HepG2 (cell line): ENCODE data around the gene APOL5. TPM values are rescaled to one million over a fixed set of nuclear protein-coding genes. Genes with fewer than 3 reads are reported as not detected.

ENCODE experiments used
- ATAC-seq: fragments of 200-7000 bp; cut with Tn5 transposase; 3 replicates; pipeline ENCODE4 v1.9.1; 2020; ENCODE audit warnings: mild to moderate bottlenecking, moderate library complexity
- BruUV-seq: library from RNA; stranded (reverse); fragments of 400-500 nt; replicated peaks from 2 replicates; lab custom pipeline; 2021; lab: Mats Ljungman, UMichigan
- CTCF ChIA-PET: fragments of 300-600 bp; formaldehyde crosslinking; extraction: SDS; loops from one replicate; lab custom pipeline; 2021; ENCODE audit warnings: low total read pairs, inconsistent platforms, low intra/inter-chr PET ratio; lab: Yijun Ruan, JAX
- POLR2A ChIA-PET: fragments of 350-600 bp; sonication (Branson Sonifier 250); formaldehyde crosslinking; loops from one replicate; lab custom pipeline; 2020; ENCODE audit warnings: antibody characterized with exemption, inconsistent platforms; lab: Yijun Ruan, JAX
- DNase-seq: peaks from one replicate; pipeline ENCODE4 v3.0.0-alpha.2; 2015; ENCODE audit warnings: low spot score
- FAIRE-seq: peaks from 3 replicates; lab custom pipeline; 2011; peaks lifted over from hg19 to GRCh38; lab: Jason Lieb, UNC
- H2AFZ ChIP-seq: one replicate; pipeline ENCODE4 v1.6.1; 2011; ENCODE audit warnings: low read length, inconsistent platforms
- H3K27ac ChIP-seq: fragments of 300-600 bp; 3 replicates; pipeline ENCODE4 v1.8.0; 2011; ENCODE audit warnings: mixed run types, mild to moderate bottlenecking, mixed read lengths, low read length, inconsistent platforms; ENCODE audit not compliant: insufficient read depth; ENCODE audit errors: extremely low read length
- H3K27me3 ChIP-seq, 2 experiments: fragments of 200-600 bp in 1 of 2; 2 replicates in 1 of 2; 3 replicates in 1 of 2; pipeline versions ENCODE4 v1.6.0 to v1.8.0; 2011; ENCODE audit warnings: low read length in 2 of 2, mild to moderate bottlenecking in 2 of 2, moderate library complexity in 2 of 2, inconsistent platforms in 1 of 2; ENCODE audit not compliant: insufficient read depth in 2 of 2, control insufficient read depth in 1 of 2
- H3K36me3 ChIP-seq, 2 experiments: fragments of 200-600 bp in 1 of 2; replicated peaks in 1 of 2; 2 replicates in 1 of 2; 3 replicates in 1 of 2; pipeline versions ENCODE4 v1.5.1 to v1.8.0; 2011; ENCODE audit warnings: low read length in 2 of 2, inconsistent platforms in 1 of 2; ENCODE audit not compliant: insufficient read depth in 2 of 2, control insufficient read depth in 1 of 2
- H3K4me1 ChIP-seq: 2 replicates; pipeline ENCODE4 v1.5.1; 2012; ENCODE audit warnings: low read length, inconsistent platforms; ENCODE audit not compliant: insufficient read depth
- H3K4me2 ChIP-seq: 2 replicates; pipeline ENCODE4 v1.6.0; 2011; ENCODE audit warnings: low read depth, low read length, inconsistent platforms
- H3K4me3 ChIP-seq, 3 experiments: fragments of 200-600 bp in 1 of 3; sonication (generic), shearing (Covaris generic) in 1 of 3; replicated peaks in 1 of 3; 2 replicates each; pipeline ENCODE4 v1.5.1; 2011 to 2016; ENCODE audit warnings: low read length in 3 of 3, inconsistent platforms in 2 of 3, low read depth in 2 of 3, mild to moderate bottlenecking in 2 of 3, control low read depth in 1 of 3, mixed read lengths in 1 of 3; ENCODE audit not compliant: insufficient read depth in 1 of 3
- H3K79me2 ChIP-seq: one replicate; pipeline ENCODE4 v1.6.1; 2011; ENCODE audit warnings: low read length, inconsistent platforms; ENCODE audit not compliant: insufficient read depth
- H3K9ac ChIP-seq: 2 replicates; pipeline ENCODE4 v1.6.0; 2011; ENCODE audit warnings: mild to moderate bottlenecking, low read depth, low read length, inconsistent platforms; ENCODE audit not compliant: insufficient read depth
- H3K9me3 ChIP-seq: 2 replicates; pipeline ENCODE4 v1.5.1; 2012; ENCODE audit warnings: mild to moderate bottlenecking, low read length
- H4K20me1 ChIP-seq: 2 replicates; pipeline ENCODE4 v1.6.0; 2011; ENCODE audit warnings: inconsistent platforms, mild to moderate bottlenecking, low read length, moderate library complexity; ENCODE audit not compliant: insufficient read depth
- ATF7 ChIP-seq, 2 experiments: fragments of 450-650 bp in 1 of 2; sonication (generic) in 1 of 2; formaldehyde crosslinking in 1 of 2; IDR thresholded peaks; 2 replicates each; pipeline versions ENCODE4 v1.4.0 to v1.6.1; 2016 to 2020; ENCODE audit warnings: antibody characterized with exemption in 1 of 2, mild to moderate bottlenecking in 1 of 2, missing genetic modification reagents in 1 of 2
- EP300 ChIP-seq, 3 experiments: sonication (generic) in 1 of 3; formaldehyde crosslinking in 1 of 3; IDR thresholded peaks; 2 replicates each; pipeline versions ENCODE4 v1.5.1 to v1.6.1; 2011 to 2020; ENCODE audit warnings: low read depth in 2 of 3, low read length in 2 of 3, borderline replicate concordance in 1 of 3, improper control_type of control experiment in 1 of 3, mild to moderate bottlenecking in 1 of 3, missing genetic modification reagents in 1 of 3, moderate library complexity in 1 of 3
- FOXC1 ChIP-seq: sonication (generic); formaldehyde crosslinking; IDR thresholded peaks from 2 replicates; pipeline ENCODE4 v1.8.0; 2022; ENCODE audit warnings: mild to moderate bottlenecking, missing genetic modification reagents, borderline replicate concordance
- IKZF4 ChIP-seq: sonication (generic); formaldehyde crosslinking; IDR thresholded peaks from 2 replicates; pipeline ENCODE4 v1.5.1; 2020; ENCODE audit warnings: borderline replicate concordance, mild to moderate bottlenecking, low read depth, missing genetic modification reagents; ENCODE audit errors: not compliant biosample characterization
- KDM3A ChIP-seq: IDR thresholded peaks from 2 replicates; pipeline ENCODE4 v1.6.1; 2018; ENCODE audit warnings: low read depth, missing compliant biosample characterization
- NFE2 ChIP-seq: sonication (generic); formaldehyde crosslinking; IDR thresholded peaks from 2 replicates; pipeline ENCODE4 v1.4.0; 2020; ENCODE audit warnings: missing genetic modification reagents
- SAFB2 ChIP-seq: sonication (generic); formaldehyde crosslinking; IDR thresholded peaks from 2 replicates; pipeline ENCODE4 v1.5.1; 2020; ENCODE audit warnings: missing genetic modification reagents, low read depth, mild to moderate bottlenecking, borderline replicate concordance
- SIN3A ChIP-seq: IDR thresholded peaks from 2 replicates; pipeline ENCODE4 v1.6.1; 2011; ENCODE audit warnings: low read depth, mild to moderate bottlenecking, control low read depth, low read length, borderline replicate concordance
- TRIM22 ChIP-seq: fragments of 450-650 bp; IDR thresholded peaks from 2 replicates; pipeline ENCODE4 v1.6.1; 2017
- ZNF549 ChIP-seq: sonication (generic); formaldehyde crosslinking; IDR thresholded peaks from 2 replicates; pipeline ENCODE4 v1.5.0; 2020; ENCODE audit warnings: missing genetic modification reagents
- ZNF605 ChIP-seq: sonication (generic); formaldehyde crosslinking; IDR thresholded peaks from 2 replicates; pipeline ENCODE4 v1.8.0; 2022; ENCODE audit warnings: mild to moderate bottlenecking, missing genetic modification reagents
- ZNF629 ChIP-seq: sonication (generic); formaldehyde crosslinking; conservative IDR thresholded peaks from 2 replicates; pipeline ENCODE4 v1.5.0; 2020; ENCODE audit warnings: missing genetic modification reagents
- ZNF839 ChIP-seq: sonication (generic); formaldehyde crosslinking; IDR thresholded peaks from 2 replicates; pipeline ENCODE4 v1.4.0; 2020; ENCODE audit warnings: missing genetic modification reagents, mild to moderate bottlenecking, borderline replicate concordance
- WGBS: methylation state at CpG from one replicate; pipeline ENCODE4 v1.1.6; 2017; ENCODE audit warnings: low lambda C conversion rate; 5-methylcytosine and 5-hydroxymethylcytosine counted together
- in situ Hi-C: cut with HindIII; loops from 2 replicates; pipeline ENCODE4 v1.10.0; 2017; ENCODE audit warnings: low pct_unique_long_range_greater_than_20kb; ENCODE audit not compliant: extremely low pct_ligation_motif_present
- intact Hi-C: fragments of 100-400 bp; cut with micrococcal nuclease; formaldehyde crosslinking; loops from one replicate; pipeline ENCODE4 v1.10.0; 2022; ENCODE audit not compliant: unreplicated experiment
- polyA plus RNA-seq, 8 experiments: library from polyadenylated mRNA; depleted of rRNA in 3 of 8; stranded (reverse) in 7 of 8; unstranded in 1 of 8; fragments of >200 nt; fragmentation: Illumina TruSeq in 4 of 8; extraction: Trizol in 4 of 8; gene quantifications; 2 replicates each; pipeline versions ENCODE4 v1.2.1 to v1.2.3, GENCODE V29; 2011 to 2016; ENCODE audit warnings: low read depth in 4 of 8, missing spikeins in 1 of 8, mixed read lengths in 1 of 8; ENCODE audit not compliant: insufficient read depth in 1 of 8
- total RNA-seq, 5 experiments: library from RNA; depleted of rRNA; stranded (reverse); fragments of >200 nt; fragmentation: Illumina TruSeq; extraction: Trizol; gene quantifications; 2 replicates each; pipeline ENCODE4 v1.2.3, GENCODE V29; 2016; ENCODE audit warnings: low read depth in 1 of 5

The APOL5 gene
- total and polyA plus RNA-seq, 2 of the 13 experiments (the other 11 are each of a cell fraction or from before 2014, with no cell fraction given): not detected

GRCh38 chr22:35746946-35747703, 29.5 kb downstream of the APOL5 start (continued):
- TF ChIP-seq ZNF549 (CRISPR knock-in tag): no peak
- TF ChIP-seq FOXC1: no peak
- no peak for TF ChIP-seq ATF7 (IDR thresholded peaks at IDR 0.05)
- no peak for TF ChIP-seq ATF7 (CRISPR knock-in tag; IDR thresholded peaks at IDR 0.05)
- TF ChIP-seq, all 625 proteins: peak for 0

GRCh38 chr22:35749808-35750207, 32.1 kb downstream of the APOL5 start:
- Histone ChIP-seq H4K20me1 (no peaks in the 10 kb centered on the region), H3K9ac (no peak overlapping the region), H3K27ac (no peak overlapping the region), H3K9me3 (no peaks in the 10 kb centered on the region), H2AFZ (no peak overlapping the region), H3K4me3 (no peak overlapping the region), H3K4me2 (no peak overlapping the region), H3K79me2 (no peaks in the 10 kb centered on the region), H3K27me3 (no peaks in the 10 kb centered on the region), H3K36me3 (peaks cover 4 to 16% of the 10 kb centered on the region in 2 experiments), H3K4me1 (peaks cover 5% of the 10 kb centered on the region; the same call in 1 of the 2 replicates)
- no peak for FAIRE-seq
- DNase-seq: no peak
- no peak for ATAC-seq
- intact Hi-C loops (no loop called here), in situ Hi-C loops (loop anchor here (25.0 kb wide), 2 partner anchors 313 to 362 kb away; no protein-coding TSS in a partner anchor)
- WGBS: 90% methylated on average over 10 of the region's 10 CpGs
- CTCF ChIA-PET: no interaction called here
- TF ChIP-seq IKZF4 (CRISPR knock-in tag) (no peak), ZNF605 (CRISPR knock-in tag) (no peak), NFE2 (CRISPR knock-in tag) (no peak), SAFB2 (CRISPR knock-in tag) (no peak), ZNF629 (CRISPR knock-in tag) (no peak), TRIM22 (no peak), ZNF839 (CRISPR knock-in tag) (no peak), SIN3A (no peak), EP300 (IDR thresholded peaks at IDR 0.05; ENCODE audit: low read depth in 2 of 2, low read length in 2 of 2) (no peak), EP300 (CRISPR knock-in tag; IDR thresholded peaks at IDR 0.05; ENCODE audit: borderline replicate concordance) (no peak), KDM3A (CRISPR knock-in tag) (no peak)
- BruUV-seq: no TSS peak
- POLR2A ChIA-PET: no interaction called here
